ENCODE results near the gene KRCC1.

Gene KRCC1

DNA sequence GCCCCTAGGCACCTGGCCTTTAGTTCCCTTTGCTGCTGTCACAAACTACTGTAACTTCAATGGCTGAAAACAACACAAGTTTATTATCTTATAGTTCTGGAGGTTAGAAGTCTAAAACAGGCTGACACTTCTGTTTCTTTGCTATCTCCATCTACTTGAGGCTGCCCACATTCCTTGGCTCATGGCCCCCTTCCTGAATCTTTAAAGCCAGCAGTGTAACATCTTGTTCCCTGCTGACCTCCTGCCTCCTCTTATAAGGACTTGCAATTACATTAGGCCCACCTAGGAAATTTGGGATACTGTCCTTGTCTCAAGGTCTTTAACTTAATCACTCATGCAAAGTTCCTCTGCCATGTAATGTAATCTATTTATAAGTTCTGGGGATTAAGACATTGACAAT lies 18.6 kb upstream of the KRCC1 start:
- H3K79me2 ChIP-seq (ENCODE audit: control insufficient read depth, insufficient read depth, low read length) = no peaks in the 10 kb centered on the region

DNA sequence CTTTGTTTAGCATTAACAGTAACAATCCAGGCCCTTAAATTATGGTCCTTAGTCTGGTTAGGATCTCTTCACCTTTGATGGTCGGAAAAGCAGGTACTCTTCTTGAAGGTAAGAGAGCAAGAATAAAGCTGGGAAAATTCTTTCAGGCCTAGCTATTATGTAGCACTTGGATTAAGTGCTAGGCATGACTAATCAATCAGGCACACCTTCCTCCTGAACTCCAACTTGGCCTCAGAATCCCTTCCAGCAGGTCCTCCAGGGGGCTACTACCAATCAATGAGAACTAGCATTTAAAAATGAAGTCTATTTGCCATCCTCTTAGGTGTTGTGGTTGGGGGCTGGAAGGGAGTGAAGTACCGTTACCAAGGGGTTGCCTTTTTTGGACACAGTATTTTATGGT lies 15.8 kb upstream of the KRCC1 start:
- Histone ChIP-seq H2BK5ac (ENCODE audit: low read length) (no peak overlapping the region), H3K9ac (ENCODE audit: low read length) (no peak overlapping the region), H3K4me1 (ENCODE audit: control insufficient read depth, low read depth, low read length) (peaks cover 2% of the 10 kb centered on the region), H2BK120ac (ENCODE audit: low read depth, low read length) (no peak overlapping the region), H3K27ac (ENCODE audit: low read depth, low read length) (no peak overlapping the region), H3K27me3 (ENCODE audit: insufficient read depth, low read length, poor library complexity) (no peaks in the 10 kb centered on the region), H2BK15ac (replicated peaks; ENCODE audit: low read depth) (no peak overlapping the region), H3K4me2 (ENCODE audit: low read length) (no peak overlapping the region), H3K79me1 (ENCODE audit: low read length) (no peaks in the 10 kb centered on the region), H3K56ac (ENCODE audit: low read length) (peak overlapping the region; percentile 15), H3K18ac (ENCODE audit: low read length) (no peak overlapping the region), H3K36me3 (ENCODE audit: control insufficient read depth, insufficient read depth, low read length) (no peaks in the 10 kb centered on the region), H3K23ac (ENCODE audit: low read length) (no peak overlapping the region), H2AK5ac (ENCODE audit: low read length) (no peak overlapping the region), H3K4ac (ENCODE audit: low read depth, low read length) (no peak overlapping the region), H3K4me3 (ENCODE audit: low read length) (no peak overlapping the region), H4K8ac (ENCODE audit: low read depth, low read length) (no peak overlapping the region), H4K5ac (ENCODE audit: low read length) (no peak overlapping the region), H3K79me2 (ENCODE audit: control insufficient read depth, insufficient read depth, low read length) (no peaks in the 10 kb centered on the region)
- DNase-seq = peak; percentile 69
- no CpG with 5 or more reads among the region's 2 CpGs for WGBS (ENCODE audit: extremely low coverage, insufficient coverage, low lambda C conversion rate)

More for the DNA sequence above, 18.6 kb upstream of the KRCC1 start:
- H2AK5ac ChIP-seq (ENCODE audit: low read length) = no peak overlapping the region
- no peak overlapping the region for H3K9ac ChIP-seq (ENCODE audit: low read length)
- H4K5ac ChIP-seq (ENCODE audit: low read length) = no peak overlapping the region
- H3K4ac ChIP-seq (ENCODE audit: low read depth, low read length) = no peak overlapping the region
- H3K56ac ChIP-seq (ENCODE audit: low read length) = no peak overlapping the region
- no peak overlapping the region for H3K18ac ChIP-seq (ENCODE audit: low read length)
- no peak overlapping the region for H4K8ac ChIP-seq (ENCODE audit: low read depth, low read length)
- DNase-seq = no peak
- H3K23ac ChIP-seq (ENCODE audit: low read length) = no peak overlapping the region
- no peaks in the 10 kb centered on the region for H3K79me1 ChIP-seq (ENCODE audit: low read length)
- no peaks in the 10 kb centered on the region for H3K27me3 ChIP-seq (ENCODE audit: insufficient read depth, low read length, poor library complexity)
- H3K36me3 ChIP-seq (ENCODE audit: control insufficient read depth, insufficient read depth, low read length) = no peaks in the 10 kb centered on the region
- no peak overlapping the region for H2BK5ac ChIP-seq (ENCODE audit: low read length)
- H3K27ac ChIP-seq (ENCODE audit: low read depth, low read length) = no peak overlapping the region
- no peaks in the 10 kb centered on the region for H3K4me1 ChIP-seq (ENCODE audit: control insufficient read depth, low read depth, low read length)
- no peak overlapping the region for H2BK120ac ChIP-seq (ENCODE audit: low read depth, low read length)
- H3K4me3 ChIP-seq (ENCODE audit: low read length) = no peak overlapping the region
- no peak overlapping the region for H3K4me2 ChIP-seq (ENCODE audit: low read length)
- H2BK15ac ChIP-seq (replicated peaks; ENCODE audit: low read depth) = no peak overlapping the region

DNA sequence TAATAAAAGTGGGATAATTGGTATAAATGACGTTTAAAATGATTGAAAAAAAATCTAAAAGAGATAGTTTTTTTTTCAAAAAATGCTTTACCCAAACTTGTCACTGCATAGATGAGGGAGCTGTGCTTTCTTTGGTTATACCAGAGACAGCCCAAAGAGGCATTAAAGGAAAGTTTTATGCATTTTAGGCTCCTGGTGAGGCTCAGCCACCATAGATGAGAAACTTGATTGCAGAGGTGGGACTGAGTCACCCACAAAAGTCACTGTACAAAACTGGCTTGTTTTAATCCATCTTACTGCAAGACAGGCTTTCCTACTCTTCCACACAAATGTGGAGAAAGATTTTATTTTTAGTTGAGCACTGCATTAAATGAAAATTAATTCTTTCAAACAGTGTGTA lies 14.5 kb upstream of the KRCC1 start:
- Histone ChIP-seq H2BK120ac (ENCODE audit: low read depth, low read length) (no peak overlapping the region), H3K4ac (ENCODE audit: low read depth, low read length) (no peak overlapping the region), H3K79me1 (ENCODE audit: low read length) (no peaks in the 10 kb centered on the region), H3K4me2 (ENCODE audit: low read length) (no peak overlapping the region), H3K36me3 (ENCODE audit: control insufficient read depth, insufficient read depth, low read length) (no peaks in the 10 kb centered on the region), H2BK5ac (ENCODE audit: low read length) (no peak overlapping the region), H3K79me2 (ENCODE audit: control insufficient read depth, insufficient read depth, low read length) (no peaks in the 10 kb centered on the region), H2BK15ac (replicated peaks; ENCODE audit: low read depth) (no peak overlapping the region), H3K4me1 (ENCODE audit: control insufficient read depth, low read depth, low read length) (peaks cover 2% of the 10 kb centered on the region), H3K18ac (ENCODE audit: low read length) (no peak overlapping the region), H3K27ac (ENCODE audit: low read depth, low read length) (no peak overlapping the region), H3K4me3 (ENCODE audit: low read length) (no peak overlapping the region), H3K9ac (ENCODE audit: low read length) (no peak overlapping the region), H2AK5ac (ENCODE audit: low read length) (no peak overlapping the region), H4K8ac (ENCODE audit: low read depth, low read length) (no peak overlapping the region), H4K5ac (ENCODE audit: low read length) (no peak overlapping the region), H3K23ac (ENCODE audit: low read length) (no peak overlapping the region), H3K27me3 (ENCODE audit: insufficient read depth, low read length, poor library complexity) (no peaks in the 10 kb centered on the region), H3K56ac (ENCODE audit: low read length) (no peak overlapping the region)
- DNase-seq = no peak
- WGBS (ENCODE audit: extremely low coverage, insufficient coverage, low lambda C conversion rate) = 100% methylated on average over 1 of the region's 1 CpG

DNA sequence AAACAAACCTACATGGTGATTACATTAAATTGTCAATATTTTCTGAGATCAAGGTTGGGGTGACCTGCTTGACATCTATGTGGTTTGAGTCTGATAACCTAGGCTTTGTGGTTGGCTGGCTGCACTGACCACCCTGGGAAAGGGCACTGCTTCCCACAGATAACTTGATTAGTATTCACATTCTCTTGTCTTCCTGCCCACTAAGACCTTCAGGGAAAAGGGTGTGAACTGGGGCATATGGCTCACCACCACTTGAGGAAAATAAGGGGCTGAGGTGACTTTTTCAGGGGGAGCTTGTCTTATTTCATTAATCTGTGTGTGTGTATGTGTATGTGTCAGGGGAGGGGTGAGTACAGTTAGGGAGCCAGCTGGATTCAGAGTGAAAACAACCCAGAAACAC lies 13.5 kb upstream of the KRCC1 start:
- Histone ChIP-seq H2BK120ac (ENCODE audit: low read depth, low read length) (no peak overlapping the region), H4K5ac (ENCODE audit: low read length) (no peak overlapping the region), H4K8ac (ENCODE audit: low read depth, low read length) (no peak overlapping the region), H3K36me3 (ENCODE audit: control insufficient read depth, insufficient read depth, low read length) (no peaks in the 10 kb centered on the region), H3K27ac (ENCODE audit: low read depth, low read length) (no peak overlapping the region), H3K79me2 (ENCODE audit: control insufficient read depth, insufficient read depth, low read length) (no peaks in the 10 kb centered on the region), H2BK5ac (ENCODE audit: low read length) (no peak overlapping the region), H3K56ac (ENCODE audit: low read length) (no peak overlapping the region), H2AK5ac (ENCODE audit: low read length) (no peak overlapping the region), H3K27me3 (ENCODE audit: insufficient read depth, low read length, poor library complexity) (no peaks in the 10 kb centered on the region), H3K23ac (ENCODE audit: low read length) (no peak overlapping the region), H3K79me1 (ENCODE audit: low read length) (no peaks in the 10 kb centered on the region), H3K9ac (ENCODE audit: low read length) (no peak overlapping the region), H3K4me3 (ENCODE audit: low read length) (no peak overlapping the region), H2BK15ac (replicated peaks; ENCODE audit: low read depth) (no peak overlapping the region), H3K4me1 (ENCODE audit: control insufficient read depth, low read depth, low read length) (peaks cover 2% of the 10 kb centered on the region), H3K18ac (ENCODE audit: low read length) (no peak overlapping the region), H3K4ac (ENCODE audit: low read depth, low read length) (no peak overlapping the region), H3K4me2 (ENCODE audit: low read length) (no peak overlapping the region)
- DNase-seq = no peak

DNA sequence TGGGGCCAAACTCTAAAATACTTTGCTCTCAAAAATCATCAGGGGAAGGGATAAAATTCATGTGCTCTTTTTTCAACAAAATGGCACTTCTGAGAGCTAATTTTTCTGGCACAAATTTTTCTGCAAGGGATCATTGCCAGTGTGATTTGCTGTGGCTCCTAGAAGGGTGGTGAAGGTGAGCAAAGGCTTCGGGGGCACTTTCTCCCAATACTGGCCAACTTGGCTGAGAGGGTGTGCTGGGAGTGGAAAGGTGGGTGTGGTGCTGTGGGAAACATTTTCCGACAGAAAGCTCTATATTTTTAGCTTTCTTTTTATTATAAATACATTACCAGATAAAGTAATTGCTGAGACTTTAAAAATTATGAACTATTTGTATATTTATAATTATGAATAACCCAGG lies 12.5 kb upstream of the KRCC1 start:
- Histone ChIP-seq H3K23ac (ENCODE audit: low read length) (no peak overlapping the region), H3K18ac (ENCODE audit: low read length) (no peak overlapping the region), H3K4ac (ENCODE audit: low read depth, low read length) (no peak overlapping the region), H3K79me2 (ENCODE audit: control insufficient read depth, insufficient read depth, low read length) (no peaks in the 10 kb centered on the region), H4K5ac (ENCODE audit: low read length) (no peak overlapping the region), H3K4me2 (ENCODE audit: low read length) (no peak overlapping the region), H2AK5ac (ENCODE audit: low read length) (no peak overlapping the region), H3K27ac (ENCODE audit: low read depth, low read length) (no peak overlapping the region), H3K56ac (ENCODE audit: low read length) (no peak overlapping the region), H3K4me1 (ENCODE audit: control insufficient read depth, low read depth, low read length) (peaks cover 2% of the 10 kb centered on the region), H3K79me1 (ENCODE audit: low read length) (no peaks in the 10 kb centered on the region), H3K27me3 (ENCODE audit: insufficient read depth, low read length, poor library complexity) (no peaks in the 10 kb centered on the region), H3K36me3 (ENCODE audit: control insufficient read depth, insufficient read depth, low read length) (no peaks in the 10 kb centered on the region), H2BK5ac (ENCODE audit: low read length) (no peak overlapping the region), H3K9ac (ENCODE audit: low read length) (no peak overlapping the region), H4K8ac (ENCODE audit: low read depth, low read length) (no peak overlapping the region), H2BK120ac (ENCODE audit: low read depth, low read length) (no peak overlapping the region), H2BK15ac (replicated peaks; ENCODE audit: low read depth) (no peak overlapping the region), H3K4me3 (ENCODE audit: low read length) (no peak overlapping the region)
- no CpG with 5 or more reads among the region's 2 CpGs for WGBS (ENCODE audit: extremely low coverage, insufficient coverage, low lambda C conversion rate)
- no peak for DNase-seq

DNA sequence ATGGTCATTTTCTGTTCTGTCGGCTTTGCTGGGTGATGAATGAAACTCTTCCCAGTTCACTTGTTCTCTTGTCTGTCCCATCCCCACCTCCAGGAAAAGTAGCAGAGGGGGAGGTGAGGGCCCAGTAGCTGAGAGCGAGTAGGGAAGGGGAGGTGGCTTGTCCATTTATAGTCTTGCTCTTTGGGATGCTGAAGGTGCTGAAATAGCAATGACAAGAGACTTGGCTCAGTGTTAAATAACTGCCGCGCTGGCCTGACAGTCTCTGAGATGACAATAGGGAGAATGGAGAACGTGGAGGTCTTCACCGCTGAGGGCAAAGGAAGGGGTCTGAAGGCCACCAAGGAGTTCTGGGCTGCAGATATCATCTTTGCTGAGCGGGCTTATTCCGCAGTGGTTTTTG lies 12.0 kb upstream of the KRCC1 start, which contains the start of gene SMYD1:
TSS of gene SMYD1 (plus strand) at position 228 of the 400 bp plus-strand sequence. CDS start at position 268, 40 bp downstream.
- H2BK15ac ChIP-seq (replicated peaks; ENCODE audit: low read depth) = no peak within 1 kb of the TSS
- H3K79me1 ChIP-seq (ENCODE audit: low read length) = no peaks in the 10 kb centered on the region
- H3K23ac ChIP-seq (ENCODE audit: low read length) = no peak within 1 kb of the TSS
- no peak within 1 kb of the TSS for H3K4me3 ChIP-seq (ENCODE audit: low read length)
- no peak for DNase-seq
- no peak within 1 kb of the TSS for H3K18ac ChIP-seq (ENCODE audit: low read length)
- H4K8ac ChIP-seq (ENCODE audit: low read depth, low read length) = no peak within 1 kb of the TSS
- no peak within 1 kb of the TSS for H2BK120ac ChIP-seq (ENCODE audit: low read depth, low read length)
- H3K4ac ChIP-seq (ENCODE audit: low read depth, low read length) = no peak within 1 kb of the TSS
- no peak within 1 kb of the TSS for H4K5ac ChIP-seq (ENCODE audit: low read length)
- no peak within 1 kb of the TSS for H3K4me2 ChIP-seq (ENCODE audit: low read length)
- H3K27ac ChIP-seq (ENCODE audit: low read depth, low read length) = no peak within 1 kb of the TSS
- no peaks in the 10 kb centered on the region for H3K27me3 ChIP-seq (ENCODE audit: insufficient read depth, low read length, poor library complexity)
- no CpG with 5 or more reads among the region's 8 CpGs for WGBS (ENCODE audit: extremely low coverage, insufficient coverage, low lambda C conversion rate)
- no peaks in the 10 kb centered on the region for H3K36me3 ChIP-seq (ENCODE audit: control insufficient read depth, insufficient read depth, low read length)
- H3K79me2 ChIP-seq (ENCODE audit: control insufficient read depth, insufficient read depth, low read length) = no peaks in the 10 kb centered on the region
- no peak within 1 kb of the TSS for H3K56ac ChIP-seq (ENCODE audit: low read length)
- H2AK5ac ChIP-seq (ENCODE audit: low read length) = no peak within 1 kb of the TSS
- no peak within 1 kb of the TSS for H2BK5ac ChIP-seq (ENCODE audit: low read length)
- peaks cover 2% of the 10 kb centered on the region for H3K4me1 ChIP-seq (ENCODE audit: control insufficient read depth, low read depth, low read length)
- H3K9ac ChIP-seq (ENCODE audit: low read length) = no peak within 1 kb of the TSS

Data from mesendoderm (in vitro differentiated cells).